ENCODE results near the gene HGFAC.

GRCh38 chr4:3415471-3416141, 26.2 kb upstream of the HGFAC start:
- TF ChIP-seq POLR2A (IDR thresholded peaks at IDR 0.05) (no peak), CTCF (IDR thresholded peaks at IDR 0.05) (no peak), POLR2AphosphoS5 (IDR thresholded peaks at IDR 0.05) (no peak), EP300 (IDR thresholded peaks at IDR 0.05) (no peak)
